GM21576 (cell line): ENCODE data around the gene ZNF33B.
"Not testable (repeated sequence)": the region's sequence is repeated elsewhere in the genome, so short reads cannot be mapped to it uniquely, and the experiment has no call there.

Experiments
- ATAC-seq: cut with Tn5 transposase; IDR thresholded peaks from one replicate; pipeline ENCODE4 v1.9.1; 2021; ENCODE audit warnings: mild to moderate bottlenecking, moderate library complexity; ENCODE audit not compliant: unreplicated experiment

ZNF33B gene

DNA sequence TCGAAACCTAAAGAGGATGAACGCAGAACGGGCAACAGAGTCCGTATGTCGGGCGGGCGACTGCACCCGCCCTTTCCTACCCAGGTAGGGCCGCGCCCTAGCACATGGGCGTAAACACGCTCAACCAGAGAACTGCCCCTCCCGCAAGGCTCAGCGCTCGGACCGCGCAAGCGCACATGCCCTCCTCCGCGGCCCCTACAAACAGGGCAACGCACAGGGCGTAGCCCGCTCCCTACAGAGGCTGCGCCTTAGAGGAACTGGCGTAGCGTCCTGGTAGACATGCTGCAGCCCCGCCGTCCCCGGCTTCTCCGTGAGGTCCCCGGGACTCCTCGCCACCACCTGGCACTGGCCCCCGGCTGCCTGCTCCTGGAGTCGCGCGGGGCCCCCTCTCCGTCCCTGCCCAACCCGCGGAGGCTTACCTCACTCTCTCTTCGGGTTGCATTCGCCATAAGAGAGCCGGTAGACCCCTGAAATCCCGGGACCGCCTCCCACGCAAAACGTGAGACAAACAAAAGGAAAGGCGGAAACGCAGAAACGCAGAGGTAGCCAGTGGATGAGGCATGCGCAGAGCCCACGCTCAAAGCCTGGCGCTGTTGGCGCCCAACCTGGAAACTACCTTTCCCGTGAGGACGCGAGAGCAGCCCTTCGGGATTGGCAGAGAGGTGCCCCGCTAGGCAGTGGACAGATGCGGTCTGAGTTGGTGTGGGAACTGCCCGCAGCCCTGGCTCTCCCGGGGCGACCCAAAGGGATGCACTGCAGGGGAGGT lies at the start of gene ZNF33B:
Gene ZNF33B, minus strand, starts transcription at position 516 of the 766 bp plus-strand sequence. CDS start 1,642 bp downstream, outside the sequence.
- ATAC-seq: peak; percentile 94

DNA sequence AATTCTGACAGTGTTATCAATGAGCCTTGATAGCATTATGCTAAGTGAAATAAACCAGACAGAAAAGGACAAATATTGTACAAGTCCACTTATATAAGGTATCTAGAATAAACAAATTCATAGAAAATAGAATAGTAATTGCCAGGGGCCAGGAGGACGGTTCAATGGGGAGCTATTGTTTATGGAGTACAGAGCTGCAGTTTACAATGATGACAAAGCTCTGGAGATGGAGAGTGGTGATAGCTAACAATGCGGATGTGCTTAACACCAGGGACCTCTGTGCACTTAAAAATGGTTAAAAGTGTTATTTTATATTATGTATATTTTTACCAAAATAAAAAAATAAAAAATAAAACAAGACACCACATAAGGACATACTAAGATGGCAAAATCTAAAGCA lies 46.1 kb upstream of the ZNF33B start:
- no peak for ATAC-seq

GRCh38 chr10:42680267-42680666 lies 41.9 kb upstream of the ZNF33B start:
- ATAC-seq: no peak

GRCh38 chr10:42665181-42665979 lies 27.0 kb upstream of the ZNF33B start:
- ATAC-seq: not testable (repeated sequence)

- ATAC-seq: no peak
These were observed 16.0 kb upstream of the ZNF33B start for GRCh38 chr10:42654419-42654818.

DNA sequence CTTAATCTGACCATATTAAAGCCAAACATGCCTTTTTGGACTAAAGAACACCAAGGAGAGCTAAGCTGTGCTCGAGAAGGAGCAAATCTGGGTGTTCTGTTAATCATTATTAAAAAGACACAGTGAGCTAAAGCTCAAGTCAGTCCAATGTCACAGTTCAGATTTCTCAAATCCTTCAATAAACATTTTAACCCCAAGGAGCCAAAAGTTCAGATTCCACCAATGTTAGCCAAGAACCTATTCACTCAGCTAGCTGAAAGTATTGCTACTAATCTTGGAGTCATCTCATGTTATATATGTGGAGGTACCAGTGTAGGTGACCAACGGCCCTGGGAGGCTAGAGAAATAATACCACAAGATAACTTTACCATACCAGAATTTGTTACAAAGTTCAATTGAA lies 14.5 kb upstream of the ZNF33B start:
- no peak for ATAC-seq

GRCh38 chr10:42650374-42650773 lies 12.0 kb upstream of the ZNF33B start:
- ATAC-seq: no peak

DNA sequence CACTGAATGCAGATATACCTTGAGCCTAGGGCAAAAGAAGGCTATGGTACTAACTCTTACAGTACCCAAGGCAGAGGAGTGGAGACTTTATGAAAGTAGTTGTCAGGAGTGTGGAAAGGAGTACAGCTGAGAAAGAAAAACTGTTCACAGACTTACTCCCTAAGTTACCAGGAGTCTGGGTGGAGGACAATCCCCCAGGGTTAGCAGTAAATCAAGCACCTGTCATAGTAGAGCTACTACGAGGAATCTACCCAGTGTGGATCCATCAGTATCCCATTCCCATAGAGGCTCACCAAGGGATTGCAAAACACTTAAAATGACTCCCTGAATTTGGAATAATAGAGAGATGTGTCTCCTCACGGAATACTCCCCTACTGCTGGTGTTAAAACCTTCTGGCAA lies 10.1 kb upstream of the ZNF33B start:
- ATAC-seq: no peak

DNA sequence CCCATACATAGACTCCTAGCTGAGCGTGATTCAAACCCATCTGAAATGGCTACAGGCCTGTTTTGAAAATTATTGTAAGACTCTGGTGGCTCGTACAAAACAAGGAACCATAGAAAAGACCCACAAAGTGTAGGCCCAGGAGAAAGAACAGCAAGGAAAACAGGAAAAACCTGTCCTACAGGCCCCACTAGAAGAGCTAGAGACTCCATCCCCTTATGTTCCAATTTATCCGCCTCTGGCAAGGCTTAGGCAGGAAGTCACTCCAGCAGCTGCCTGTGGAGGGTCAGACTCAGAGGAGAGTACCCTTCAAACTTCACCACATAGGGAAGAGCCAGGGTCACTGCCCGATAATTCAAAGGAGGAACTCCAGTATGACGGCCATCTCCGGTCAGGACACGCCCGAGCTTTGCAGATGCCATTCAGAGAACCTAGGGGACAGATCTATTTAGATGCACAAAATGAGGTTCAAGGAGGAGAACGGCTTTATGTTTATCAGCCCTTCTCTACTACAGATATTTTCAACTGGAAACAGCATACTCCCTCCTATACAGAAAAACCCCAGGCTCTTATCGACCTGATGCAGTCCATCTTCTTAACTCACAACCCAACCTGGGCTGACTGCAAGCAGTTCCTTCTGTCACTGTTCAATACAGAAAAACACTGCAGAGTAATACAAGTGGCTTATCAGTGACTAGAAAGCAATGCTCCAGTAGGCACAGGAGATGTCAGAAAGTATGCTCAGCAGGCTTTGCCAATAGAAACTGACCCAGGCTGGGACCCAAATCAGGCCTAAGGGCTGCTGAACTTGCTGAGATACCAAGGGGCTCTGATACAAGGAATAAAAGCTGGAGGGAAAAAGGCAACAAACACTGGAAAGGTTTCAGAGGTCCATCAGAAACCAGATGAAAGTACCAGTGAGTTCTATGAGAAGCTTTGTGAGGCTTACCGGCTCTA lies 8.6 kb upstream of the ZNF33B start:
- no peak for ATAC-seq

DNA sequence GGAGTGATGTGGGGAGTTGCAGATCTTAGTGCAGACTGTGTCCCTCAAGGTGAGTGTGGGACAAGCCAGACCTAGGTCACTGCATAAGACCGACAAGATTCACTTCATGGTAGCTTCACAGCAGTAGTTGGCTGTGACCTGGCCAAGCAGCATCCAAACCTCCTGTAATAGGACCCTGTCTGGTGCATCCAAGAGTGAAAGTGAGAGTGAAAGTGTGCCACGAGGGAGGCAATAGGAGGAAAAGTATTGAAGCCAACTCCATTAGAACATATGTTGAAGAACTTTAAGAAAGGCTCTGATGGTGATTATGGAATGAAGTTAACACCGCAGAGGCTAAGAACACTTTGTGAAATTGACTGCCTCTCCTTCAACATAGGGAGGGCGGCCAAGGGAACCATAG lies 7.8 kb upstream of the ZNF33B start:
- ATAC-seq: no peak

GRCh38 chr10:42645516-42645915 lies 7.1 kb upstream of the ZNF33B start:
- ATAC-seq: no peak

DNA sequence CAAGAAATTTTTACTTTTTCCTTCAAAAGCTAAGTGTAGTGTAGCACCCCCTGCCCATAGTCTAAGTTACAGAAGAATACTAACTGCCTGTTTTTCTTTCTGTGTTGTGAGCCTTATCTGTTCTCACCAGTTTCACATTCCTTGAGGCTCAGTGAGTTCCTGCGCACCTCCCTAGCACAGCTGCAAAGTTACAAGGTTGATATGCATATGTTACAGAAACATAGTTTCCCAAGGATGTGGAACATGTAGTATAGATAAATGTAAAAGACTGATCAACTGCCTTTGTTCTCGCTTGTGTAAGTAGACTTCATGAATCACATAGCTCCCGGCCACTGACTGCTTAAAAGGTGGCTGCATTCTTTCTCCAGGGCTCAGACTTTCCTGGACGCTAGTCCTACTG lies 6.7 kb upstream of the ZNF33B start:
- no peak for ATAC-seq

DNA sequence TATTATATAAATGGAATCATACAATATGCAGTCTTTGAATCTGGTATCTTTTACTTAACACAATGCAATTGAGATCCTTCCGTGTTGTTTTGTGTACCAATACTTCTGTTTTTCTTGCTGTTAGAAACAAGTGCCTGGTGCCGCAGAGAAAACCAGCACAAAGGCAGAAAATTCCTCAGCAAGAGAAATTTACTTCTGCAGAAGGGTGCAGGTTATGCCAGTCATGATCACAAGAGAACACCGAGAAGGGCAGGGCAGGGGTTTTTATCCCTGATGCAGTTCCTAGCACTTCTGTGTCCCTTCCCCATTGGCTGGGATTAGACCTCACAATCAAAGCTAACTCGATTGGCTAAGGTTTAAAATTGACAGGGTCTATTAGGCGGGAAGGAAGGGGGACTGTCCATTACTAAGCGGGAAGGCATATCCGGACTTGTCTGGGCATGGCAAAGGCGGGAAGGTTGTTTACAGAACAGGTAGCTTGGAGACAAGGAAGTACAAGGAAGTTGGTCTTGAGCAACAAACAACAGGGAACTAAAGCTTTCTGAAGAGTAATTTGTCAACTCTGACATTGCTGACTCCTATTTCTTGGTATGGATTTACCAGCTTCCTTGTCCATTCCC lies 2.4 kb upstream of the ZNF33B start:
- no peak for ATAC-seq

- ATAC-seq: no peak
These were observed 476 bp upstream of the ZNF33B start for GRCh38 chr10:42638821-42639270.

DNA sequence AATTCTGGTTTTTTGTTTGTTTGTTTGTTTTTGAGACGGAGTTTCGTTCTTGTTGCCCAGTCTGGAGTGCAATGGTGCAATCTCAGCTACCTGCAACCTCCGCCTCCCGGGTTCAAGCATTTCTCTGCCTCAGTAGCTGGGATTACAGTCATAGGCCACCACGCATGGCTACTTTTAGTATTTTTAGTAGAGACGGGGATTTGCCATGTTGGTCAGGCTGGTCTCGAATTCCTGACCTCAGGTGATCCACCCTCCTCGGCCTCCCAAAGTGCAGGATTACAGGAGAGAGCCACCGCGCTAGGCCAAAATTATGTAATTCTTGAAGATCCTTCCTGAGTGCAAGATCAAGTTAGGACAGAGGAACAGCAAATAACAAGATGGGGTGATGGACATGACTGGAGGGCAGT lies 719 bp downstream of the ZNF33B start:
- ATAC-seq: no peak

GRCh38 chr10:42637142-42637541 lies 1.2 kb downstream of the ZNF33B start:
- ATAC-seq: no peak

DNA sequence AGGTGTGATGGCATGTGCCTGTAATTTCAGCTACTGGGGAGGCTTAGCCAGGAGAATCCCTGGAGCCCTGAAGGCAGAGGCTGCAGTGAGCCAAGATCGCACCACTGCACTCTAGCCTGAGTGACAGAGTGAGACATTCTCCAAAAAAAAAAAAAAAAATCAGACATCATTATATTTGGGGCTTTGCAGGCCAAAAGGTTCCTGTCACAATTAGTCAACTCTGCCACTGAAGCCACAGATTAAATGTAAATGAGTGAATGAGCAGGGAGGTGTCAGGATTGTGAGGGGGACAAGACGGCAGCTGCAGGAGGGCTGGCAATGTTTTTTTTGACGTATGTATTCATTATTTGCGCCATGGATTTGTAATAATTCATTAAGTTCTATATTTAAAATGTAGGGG lies 3.3 kb downstream of the ZNF33B start:
- no peak for ATAC-seq

GRCh38 chr10:42632564-42632963 lies 5.8 kb downstream of the ZNF33B start:
- no peak for ATAC-seq

GRCh38 chr10:42630537-42631134 lies 7.7 kb downstream of the ZNF33B start:
- no peak for ATAC-seq

DNA sequence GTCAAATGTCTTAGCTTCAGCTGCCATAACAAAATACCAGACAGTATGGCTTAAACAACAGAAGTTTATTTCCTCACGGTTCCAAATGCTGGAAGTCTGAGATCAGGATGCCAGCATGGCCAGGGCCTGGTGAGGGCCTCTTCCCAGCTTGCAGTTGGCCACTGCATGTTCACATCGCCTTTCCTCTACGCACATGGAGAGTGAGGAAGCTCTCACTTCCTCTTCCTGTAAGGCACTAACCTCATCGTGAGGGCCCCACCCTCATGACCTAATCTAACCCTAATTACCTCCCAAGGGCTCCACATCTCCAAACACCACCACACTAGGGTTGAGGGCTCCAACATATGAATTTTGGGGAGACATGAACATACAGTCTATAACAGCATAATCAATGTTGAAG lies 14.4 kb downstream of the ZNF33B start:
- ATAC-seq: no peak
